Nephron (organoid): Measurements from ENCODE around the gene SLC16A1.
"Not testable (repeated sequence)": the region's sequence is repeated elsewhere in the genome, so short reads cannot be mapped to it uniquely, and the experiment has no call there.

Source experiments
- H3K27ac Mint-ChIP-seq, 3 experiments: 2 replicates each; pipeline ENCODE4 v1.8.0; 2020; ENCODE audit warnings: mixed read lengths in 3 of 3, mild to moderate bottlenecking in 2 of 3, moderate library complexity in 1 of 3
- H3K27me3 Mint-ChIP-seq: 2 replicates; pipeline ENCODE4 v1.8.0; 2021; ENCODE audit warnings: low read depth, mild to moderate bottlenecking, moderate library complexity, mixed read lengths
- H3K36me3 Mint-ChIP-seq: 2 replicates; pipeline ENCODE4 v1.8.0; 2020; ENCODE audit warnings: low read depth, mixed read lengths
- H3K4me1 Mint-ChIP-seq: 2 replicates; pipeline ENCODE4 v1.8.0; 2020; ENCODE audit warnings: mixed read lengths
- H3K4me3 Mint-ChIP-seq, 3 experiments: 2 replicates each; pipeline ENCODE4 v1.8.0; 2020; ENCODE audit warnings: mild to moderate bottlenecking in 3 of 3, mixed read lengths in 3 of 3, moderate library complexity in 2 of 3
- H3K9me3 Mint-ChIP-seq: 2 replicates; pipeline ENCODE4 v1.8.0; 2020; ENCODE audit warnings: mixed read lengths
- TF ChIP-seq, protein P1 (sequence below), 3 experiments: fragments of 200-600 bp; sonication (generic); IDR thresholded peaks; one replicate each; pipeline ENCODE4 v1.5.0; 2021; ENCODE audit warnings: antibody characterized with exemption in 3 of 3; ENCODE audit not compliant: unreplicated experiment in 3 of 3

Gene SLC16A1

DNA sequence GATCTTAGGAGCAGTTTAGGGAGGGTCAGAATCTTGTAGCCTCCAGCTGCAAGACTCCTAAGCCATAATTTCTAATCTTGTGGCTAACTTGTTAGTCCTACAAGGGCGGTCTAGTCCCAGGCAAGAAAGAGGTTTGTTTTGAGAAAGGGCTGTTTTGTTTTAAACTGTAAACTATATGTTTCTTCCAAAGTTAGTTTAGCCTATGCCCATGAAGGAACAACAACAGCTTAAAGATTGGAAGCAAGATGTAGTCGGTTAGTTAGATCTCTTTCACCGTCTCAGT, 62.0 kb downstream of the SLC16A1 start:
- TF ChIP-seq, protein P1, sequence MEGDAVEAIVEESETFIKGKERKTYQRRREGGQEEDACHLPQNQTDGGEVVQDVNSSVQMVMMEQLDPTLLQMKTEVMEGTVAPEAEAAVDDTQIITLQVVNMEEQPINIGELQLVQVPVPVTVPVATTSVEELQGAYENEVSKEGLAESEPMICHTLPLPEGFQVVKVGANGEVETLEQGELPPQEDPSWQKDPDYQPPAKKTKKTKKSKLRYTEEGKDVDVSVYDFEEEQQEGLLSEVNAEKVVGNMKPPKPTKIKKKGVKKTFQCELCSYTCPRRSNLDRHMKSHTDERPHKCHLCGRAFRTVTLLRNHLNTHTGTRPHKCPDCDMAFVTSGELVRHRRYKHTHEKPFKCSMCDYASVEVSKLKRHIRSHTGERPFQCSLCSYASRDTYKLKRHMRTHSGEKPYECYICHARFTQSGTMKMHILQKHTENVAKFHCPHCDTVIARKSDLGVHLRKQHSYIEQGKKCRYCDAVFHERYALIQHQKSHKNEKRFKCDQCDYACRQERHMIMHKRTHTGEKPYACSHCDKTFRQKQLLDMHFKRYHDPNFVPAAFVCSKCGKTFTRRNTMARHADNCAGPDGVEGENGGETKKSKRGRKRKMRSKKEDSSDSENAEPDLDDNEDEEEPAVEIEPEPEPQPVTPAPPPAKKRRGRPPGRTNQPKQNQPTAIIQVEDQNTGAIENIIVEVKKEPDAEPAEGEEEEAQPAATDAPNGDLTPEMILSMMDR (IDR thresholded peaks at IDR 0.05; ENCODE audit: unreplicated experiment in 3 of 3) = no peak
- H3K4me3 Mint-ChIP-seq = no peak overlapping the region
- H3K27me3 Mint-ChIP-seq = no peaks in the 10 kb centered on the region
- no peak overlapping the region for H3K27ac Mint-ChIP-seq
- peaks cover 24% of the 10 kb centered on the region for H3K9me3 Mint-ChIP-seq
- H3K4me1 Mint-ChIP-seq = no peaks in the 10 kb centered on the region
- H3K36me3 Mint-ChIP-seq = peaks cover 25% of the 10 kb centered on the region

DNA sequence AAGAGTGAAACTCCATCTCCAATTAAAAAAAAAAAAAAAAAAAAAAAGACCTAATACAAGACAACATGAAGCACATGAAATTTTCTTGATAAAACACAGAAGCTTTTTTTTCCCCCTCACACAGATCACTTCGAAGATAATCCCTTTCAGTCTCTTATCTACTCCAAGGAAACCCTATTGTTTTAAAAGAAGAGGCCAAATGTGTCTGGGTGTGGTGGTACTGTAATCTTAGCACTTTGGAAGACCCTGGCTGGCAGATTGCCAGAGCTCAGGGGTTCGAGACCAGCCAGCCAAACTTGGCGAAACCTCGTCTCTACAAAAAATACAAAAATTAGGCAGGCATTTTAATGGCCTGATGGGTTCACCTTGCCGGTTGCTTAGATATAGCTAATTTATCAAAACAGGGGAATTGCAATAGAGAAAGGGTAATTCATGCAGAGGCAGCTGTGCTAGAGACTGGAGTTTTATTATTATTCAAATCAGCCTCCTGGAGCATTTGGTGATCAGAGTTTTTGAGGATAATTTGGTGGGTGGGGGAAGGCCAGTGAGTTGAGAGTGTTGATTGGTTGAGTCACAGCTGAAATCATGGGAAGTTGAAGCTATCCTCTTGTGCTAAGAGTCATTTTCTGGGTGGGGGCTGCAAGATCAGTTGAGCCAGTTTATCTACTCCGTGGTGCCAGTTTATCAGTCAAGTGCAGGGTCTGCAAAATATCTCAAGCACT, 62.5 kb downstream of the SLC16A1 start:
- Mint-ChIP-seq H3K27ac (no peak overlapping the region), H3K27me3 (no peaks in the 10 kb centered on the region), H3K36me3 (peaks cover 25% of the 10 kb centered on the region), H3K4me3 (no peak overlapping the region), H3K9me3 (peaks cover 24% of the 10 kb centered on the region), H3K4me1 (no peaks in the 10 kb centered on the region)
- TF ChIP-seq, protein P1 (IDR thresholded peaks at IDR 0.05; ENCODE audit: unreplicated experiment in 3 of 3) = no peak

DNA sequence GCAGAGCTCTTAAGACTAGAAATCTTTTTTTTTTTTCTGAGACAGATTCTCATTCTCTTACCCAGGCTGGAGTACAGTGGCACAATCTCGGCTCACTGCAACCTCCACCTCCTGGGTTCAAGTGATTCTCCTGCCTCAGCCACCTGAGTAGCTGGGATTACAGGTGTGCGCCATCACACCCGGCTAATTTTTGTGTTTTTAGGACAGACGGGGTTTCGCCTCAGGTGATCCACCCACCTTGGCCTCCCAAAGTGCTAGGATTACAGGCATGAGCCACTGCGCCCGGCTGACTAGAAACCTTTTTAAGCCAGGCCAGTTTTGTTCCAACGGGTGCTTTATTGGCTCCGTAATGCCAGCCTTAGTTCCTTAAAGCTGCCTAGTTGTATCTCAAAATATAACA, 66.1 kb downstream of the SLC16A1 start:
- not testable (repeated sequence) for H3K27me3 Mint-ChIP-seq, H3K4me3 Mint-ChIP-seq, H3K9me3 Mint-ChIP-seq, H3K27ac Mint-ChIP-seq, H3K4me1 Mint-ChIP-seq
- peaks cover 11% of the 10 kb centered on the region for H3K36me3 Mint-ChIP-seq

DNA sequence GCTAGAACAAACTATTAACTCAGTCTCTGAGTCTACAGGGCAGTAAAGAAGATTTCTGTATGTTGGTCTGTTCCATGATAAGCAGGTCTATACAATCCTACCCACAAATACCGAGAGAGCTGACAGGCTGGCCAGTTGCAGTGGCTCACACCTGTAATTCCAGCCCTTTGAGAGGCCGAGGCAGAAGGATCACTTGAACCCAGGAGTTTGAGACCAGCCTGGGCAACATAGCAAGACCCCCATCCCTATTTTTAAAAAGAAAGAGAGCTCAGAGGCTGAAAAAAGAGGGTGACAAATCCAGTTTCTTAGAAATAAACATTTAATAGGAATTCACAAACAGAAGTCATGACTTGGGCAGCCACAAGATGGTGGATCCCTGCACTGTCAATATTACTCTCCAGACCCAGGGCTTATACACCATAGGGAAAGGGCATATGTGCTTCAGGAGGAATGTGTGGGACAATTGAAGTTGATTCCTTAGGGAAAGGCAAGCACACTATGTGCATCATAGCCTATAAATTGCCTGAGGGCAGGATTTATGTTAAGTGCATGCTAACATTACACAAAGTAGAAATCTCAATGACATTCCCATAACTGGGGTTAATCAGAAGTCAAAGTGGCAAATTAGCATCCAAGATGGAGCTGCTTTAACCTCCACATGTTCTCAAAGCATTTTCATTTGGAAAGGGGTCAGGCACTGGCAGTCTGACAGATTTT, 66.8 kb downstream of the SLC16A1 start:
- TF ChIP-seq, protein P1 (IDR thresholded peaks at IDR 0.05; ENCODE audit: unreplicated experiment in 3 of 3) = no peak
- Mint-ChIP-seq H3K4me3 (no peak overlapping the region), H3K9me3 (peaks cover 7% of the 10 kb centered on the region), H3K4me1 (no peaks in the 10 kb centered on the region), H3K27me3 (peaks cover 4% of the 10 kb centered on the region), H3K36me3 (peaks cover 11% of the 10 kb centered on the region), H3K27ac (no peak overlapping the region)

DNA sequence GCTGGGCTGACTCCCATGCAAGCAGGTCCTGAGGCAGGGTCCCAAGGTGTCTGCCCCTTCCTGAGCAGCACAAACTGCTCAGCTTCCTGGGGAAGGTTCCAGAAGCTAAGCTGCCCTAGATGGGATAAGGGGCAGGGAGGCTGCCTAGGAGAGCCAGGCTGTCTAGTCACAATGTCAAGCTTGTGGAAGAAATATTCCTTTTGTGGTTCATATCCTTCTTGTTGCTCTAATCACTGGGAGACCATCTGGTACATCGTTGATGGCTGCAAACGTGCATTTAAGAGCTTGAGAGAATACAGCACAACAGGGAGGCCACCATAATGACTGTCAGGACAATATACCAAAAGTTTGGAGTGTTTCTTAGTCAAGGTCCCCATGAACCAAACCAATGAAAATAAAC, 67.4 kb downstream of the SLC16A1 start:
- TF ChIP-seq, protein P1 (IDR thresholded peaks at IDR 0.05; ENCODE audit: unreplicated experiment in 3 of 3) = no peak
- Mint-ChIP-seq H3K36me3 (peaks cover 6% of the 10 kb centered on the region), H3K9me3 (peaks cover 4% of the 10 kb centered on the region), H3K27me3 (peaks cover 4% of the 10 kb centered on the region), H3K27ac (no peak overlapping the region), H3K4me3 (no peak overlapping the region), H3K4me1 (no peaks in the 10 kb centered on the region)

DNA sequence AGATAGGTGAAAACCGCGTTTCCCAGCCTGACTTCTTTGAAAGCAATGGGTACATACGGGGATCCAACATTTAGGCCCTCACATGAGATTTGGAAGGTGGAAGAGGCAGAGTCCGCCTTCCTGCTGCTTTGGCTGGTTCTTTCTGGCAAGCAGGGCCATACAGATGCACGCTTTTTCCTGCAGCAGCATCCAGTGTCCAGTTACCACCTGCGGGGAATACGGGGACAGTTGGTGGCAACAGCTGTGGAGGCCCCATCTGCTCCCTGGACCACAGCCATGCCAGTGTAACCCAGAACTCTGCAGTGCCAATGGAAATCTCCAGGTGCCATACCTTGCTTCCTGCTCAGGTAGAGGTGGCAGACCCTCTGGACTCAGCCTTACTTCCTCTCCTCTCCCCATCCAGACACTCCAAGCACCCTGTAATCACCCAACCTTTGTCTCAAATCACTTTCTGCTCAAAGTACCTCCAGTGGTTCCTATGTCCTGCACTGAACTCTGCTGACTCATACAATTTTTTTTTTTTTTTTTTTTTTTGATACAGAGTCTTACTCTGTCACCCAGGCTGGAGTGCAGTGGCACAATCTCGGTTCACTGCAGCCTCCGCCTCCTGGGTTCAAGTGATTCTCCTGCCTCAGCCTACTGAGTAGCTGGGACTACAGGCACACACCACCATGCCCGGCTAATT, 68.3 kb downstream of the SLC16A1 start:
- TF ChIP-seq, protein P1 (IDR thresholded peaks at IDR 0.05; ENCODE audit: unreplicated experiment in 3 of 3) = no peak
- H3K9me3 Mint-ChIP-seq = no peaks in the 10 kb centered on the region
- no peak overlapping the region for H3K4me3 Mint-ChIP-seq
- peaks cover 3% of the 10 kb centered on the region for H3K36me3 Mint-ChIP-seq
- no peak overlapping the region for H3K27ac Mint-ChIP-seq
- peaks cover 2% of the 10 kb centered on the region for H3K4me1 Mint-ChIP-seq
- peaks cover 4% of the 10 kb centered on the region for H3K27me3 Mint-ChIP-seq

DNA sequence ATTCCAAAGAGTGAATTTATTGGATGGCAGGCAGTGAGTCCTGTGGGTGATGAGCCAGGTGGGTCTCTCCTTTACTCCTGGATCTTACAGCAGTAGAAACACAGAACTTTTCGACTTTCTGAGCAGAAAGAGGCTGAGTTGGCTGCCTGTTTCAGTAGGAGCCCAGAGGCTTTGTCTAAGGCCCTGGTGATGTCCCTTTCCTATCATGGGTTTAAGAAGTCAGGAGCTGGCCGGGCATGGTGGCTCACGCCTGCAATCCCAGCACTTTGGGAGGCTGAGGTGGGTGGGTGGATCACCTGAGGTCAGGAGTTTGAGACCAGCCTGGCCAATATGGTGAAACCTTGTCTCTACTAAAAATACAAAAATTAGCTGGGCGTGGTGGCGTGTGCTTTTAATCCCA, 71.0 kb downstream of the SLC16A1 start:
- H3K36me3 Mint-ChIP-seq, H3K27ac Mint-ChIP-seq, H3K27me3 Mint-ChIP-seq, H3K9me3 Mint-ChIP-seq, H3K4me3 Mint-ChIP-seq: not testable (repeated sequence)
- peaks cover 14% of the 10 kb centered on the region for H3K4me1 Mint-ChIP-seq
